DMS 273 (cell line): ENCODE results near the gene THBS2.

Source experiments
- DNase-seq: peaks from one replicate; lab custom pipeline; 2025; ENCODE audit not compliant: unreplicated experiment; lab: John Stamatoyannopoulos, UW

Gene THBS2

GRCh38 chr6:169251371-169251802, 2.3 kb downstream of the THBS2 start:
- no peak for DNase-seq

GRCh38 chr6:169250660-169251059, 3.0 kb downstream of the THBS2 start:
- no peak for DNase-seq

GRCh38 chr6:169249057-169249456, 4.6 kb downstream of the THBS2 start:
- DNase-seq = no peak

- no peak for DNase-seq
Observed at GRCh38 chr6:169248521-169248971, 5.1 kb downstream of the THBS2 start.

GRCh38 chr6:169247991-169248390, 5.7 kb downstream of the THBS2 start:
- DNase-seq = no peak

GRCh38 chr6:169247419-169247818, 6.2 kb downstream of the THBS2 start:
- DNase-seq = no peak

- no peak for DNase-seq
Observed at GRCh38 chr6:169246445-169246844, 7.2 kb downstream of the THBS2 start.

GRCh38 chr6:169244684-169245383, 8.8 kb downstream of the THBS2 start:
- DNase-seq = no peak

GRCh38 chr6:169243661-169244060, 10.0 kb downstream of the THBS2 start:
- DNase-seq = no peak

- no peak for DNase-seq
Observed at GRCh38 chr6:169243186-169243585, 10.5 kb downstream of the THBS2 start.

- DNase-seq = no peak
Observed at GRCh38 chr6:169241688-169242350, 11.8 kb downstream of the THBS2 start.

GRCh38 chr6:169240591-169241390, 12.9 kb downstream of the THBS2 start:
- DNase-seq = no peak

GRCh38 chr6:169240125-169240524, 13.5 kb downstream of the THBS2 start:
- no peak for DNase-seq

- DNase-seq = no peak
Observed at GRCh38 chr6:169239181-169239580, 14.5 kb downstream of the THBS2 start.

GRCh38 chr6:169238766-169239165, 14.9 kb downstream of the THBS2 start:
- DNase-seq = no peak

- no peak for DNase-seq
Observed at GRCh38 chr6:169237496-169238134, 16.0 kb downstream of the THBS2 start.

GRCh38 chr6:169236988-169237387, 16.7 kb downstream of the THBS2 start:
- DNase-seq = no peak

GRCh38 chr6:169236545-169236944, 17.1 kb downstream of the THBS2 start:
- no peak for DNase-seq

- no peak for DNase-seq
Observed at GRCh38 chr6:169235286-169235685, 18.4 kb downstream of the THBS2 start.

GRCh38 chr6:169234634-169235033, 19.0 kb downstream of the THBS2 start:
- no peak for DNase-seq

- DNase-seq = no peak
Observed at GRCh38 chr6:169233832-169234231, 19.8 kb downstream of the THBS2 start.
